Tibial nerve (tissue), 4 donors: ENCODE measurements around the gene METTL5. TPM values are rescaled to one million over a fixed set of nuclear protein-coding genes. Genes with fewer than 3 reads are reported as not detected.
"Not testable (repeated sequence)": the region's sequence is repeated elsewhere in the genome, so short reads cannot be mapped to it uniquely, and the experiment has no call there.

Source experiments
- DNase-seq, 2 donors: peaks; one replicate each; pipeline ENCODE4 v3.0.0-alpha.2; 2019; ENCODE audit warnings: low spot score in 2 of 2
- H3K27ac ChIP-seq, 4 donors: fragments of 200-600 bp; sonication (generic) in 3 of 4; one replicate each; pipeline ENCODE4 v1.5.1; 2017 to 2019; ENCODE audit warnings: mild to moderate bottlenecking in 1 of 4
- H3K27me3 ChIP-seq, 2 donors: fragments of 200-600 bp; sonication (generic) in 1 of 2; one replicate each; pipeline versions ENCODE4 v1.5.1 to v1.6.0; 2017 to 2019
- H3K36me3 ChIP-seq, 3 donors: fragments of 200-600 bp; sonication (generic); one replicate each; pipeline ENCODE4 v1.5.1; 2018 to 2019
- H3K4me1 ChIP-seq, 4 donors: fragments of 200-600 bp; sonication (generic) in 3 of 4; one replicate each; pipeline ENCODE4 v1.5.1; 2017 to 2019
- H3K4me3 ChIP-seq, 4 donors: fragments of 200-600 bp; sonication (generic) in 3 of 4; one replicate each; pipeline ENCODE4 v1.5.1; 2017 to 2019; ENCODE audit warnings: mild to moderate bottlenecking in 1 of 4, moderate library complexity in 1 of 4
- H3K9me3 ChIP-seq, 4 donors: fragments of 200-600 bp; sonication (generic) in 3 of 4; one replicate each; pipeline ENCODE4 v1.5.1; 2017 to 2019
- EP300 ChIP-seq, 2 donors: sonication (generic); formaldehyde crosslinking; IDR thresholded peaks; one replicate each; pipeline ENCODE4 v1.6.1; 2017; ENCODE audit warnings: antibody characterized with exemption in 2 of 2, mild to moderate bottlenecking in 1 of 2
- POLR2A ChIP-seq, 2 donors: fragments of 450-650 bp; IDR thresholded peaks; one replicate each; pipeline ENCODE4 v1.6.1; 2017; ENCODE audit warnings: antibody characterized with exemption in 2 of 2, mild to moderate bottlenecking in 2 of 2, moderate library complexity in 2 of 2
- WGBS, 2 donors: methylation state at CpG; one replicate each; pipeline ENCODE4 v1.1.5; 2018; 5-methylcytosine and 5-hydroxymethylcytosine counted together
- total RNA-seq, 4 donors: library from RNA; depleted of rRNA; stranded (reverse); fragments of >200 nt; gene quantifications; one replicate each; pipeline ENCODE4 v1.1.0, GENCODE V29; 2016
- TF ChIP-seq, protein P1 (sequence below), 5 experiments: fragments of 200-600 bp in 3 of 5; fragments of 450-650 bp in 2 of 5; sonication (generic) in 3 of 5; IDR thresholded peaks; one replicate each; pipeline ENCODE4 v1.5.1; 2016 to 2019; ENCODE audit warnings: antibody characterized with exemption in 5 of 5, mild to moderate bottlenecking in 3 of 5, moderate library complexity in 2 of 5

Gene METTL5
- total RNA-seq, 4 donors from 2014 or later = 41.0 to 83.5 (median 47.2) TPM

DNA sequence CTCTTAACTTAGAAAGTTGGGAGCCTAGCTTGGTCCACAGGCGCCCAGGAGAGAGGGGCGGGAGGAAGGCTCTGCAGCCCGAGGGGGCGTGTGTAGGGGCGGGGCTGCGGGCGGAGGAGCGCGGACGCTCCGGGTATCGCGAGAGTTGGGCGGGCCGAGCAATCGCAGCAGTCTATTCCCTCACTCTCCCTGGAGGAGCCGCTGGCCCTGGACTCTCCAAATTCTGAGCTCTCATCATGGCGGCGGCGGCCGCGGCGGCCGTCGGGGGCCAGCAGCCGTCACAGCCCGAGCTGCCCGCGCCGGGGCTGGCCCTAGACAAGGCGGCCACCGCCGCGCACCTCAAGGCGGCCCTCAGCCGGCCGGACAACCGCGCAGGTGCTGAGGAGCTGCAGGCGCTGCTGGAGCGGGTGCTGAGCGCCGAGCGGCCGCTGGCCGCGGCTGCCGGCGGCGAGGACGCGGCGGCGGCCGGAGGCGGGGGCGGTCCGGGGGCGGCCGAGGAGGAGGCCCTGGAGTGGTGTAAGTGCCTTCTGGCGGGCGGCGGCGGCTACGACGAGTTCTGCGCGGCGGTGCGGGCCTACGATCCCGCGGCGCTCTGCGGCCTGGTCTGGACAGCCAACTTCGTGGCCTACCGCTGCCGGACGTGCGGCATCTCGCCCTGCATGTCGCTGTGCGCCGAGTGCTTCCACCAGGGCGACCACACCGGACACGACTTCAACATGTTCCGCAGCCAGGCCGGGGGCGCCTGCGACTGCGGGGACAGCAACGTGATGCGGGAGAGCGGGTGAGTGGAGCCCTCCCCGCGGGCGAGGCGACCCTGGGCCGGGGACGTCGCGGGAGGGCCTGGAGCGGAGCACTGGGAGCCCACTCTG is 2.8 kb upstream of the METTL5 start, which contains the start of gene UBR3:
Gene UBR3, plus strand, starts transcription at position 183 of the 869 bp plus-strand sequence. Its CDS starts 54 bp downstream, at position 237.
- Histone ChIP-seq H3K4me3 (peak within 1 kb of the TSS; percentile 67 to 97 (median 88)), H3K9me3 (no peaks in the 10 kb centered on the region), H3K27me3 (no peaks in the 10 kb centered on the region), H3K4me1 (peaks cover 0 to 66% (median 41%) of the 10 kb centered on the region in 4 donors), H3K36me3 (no peaks in the 10 kb centered on the region), H3K27ac (peak within 1 kb of the TSS; percentile 75 to 95 (median 90))
- DNase-seq = peak; percentile 88 to 89
- TF ChIP-seq POLR2A (IDR thresholded peaks at IDR 0.05) = peak; percentile 69 to 90
- TF ChIP-seq, protein P1, sequence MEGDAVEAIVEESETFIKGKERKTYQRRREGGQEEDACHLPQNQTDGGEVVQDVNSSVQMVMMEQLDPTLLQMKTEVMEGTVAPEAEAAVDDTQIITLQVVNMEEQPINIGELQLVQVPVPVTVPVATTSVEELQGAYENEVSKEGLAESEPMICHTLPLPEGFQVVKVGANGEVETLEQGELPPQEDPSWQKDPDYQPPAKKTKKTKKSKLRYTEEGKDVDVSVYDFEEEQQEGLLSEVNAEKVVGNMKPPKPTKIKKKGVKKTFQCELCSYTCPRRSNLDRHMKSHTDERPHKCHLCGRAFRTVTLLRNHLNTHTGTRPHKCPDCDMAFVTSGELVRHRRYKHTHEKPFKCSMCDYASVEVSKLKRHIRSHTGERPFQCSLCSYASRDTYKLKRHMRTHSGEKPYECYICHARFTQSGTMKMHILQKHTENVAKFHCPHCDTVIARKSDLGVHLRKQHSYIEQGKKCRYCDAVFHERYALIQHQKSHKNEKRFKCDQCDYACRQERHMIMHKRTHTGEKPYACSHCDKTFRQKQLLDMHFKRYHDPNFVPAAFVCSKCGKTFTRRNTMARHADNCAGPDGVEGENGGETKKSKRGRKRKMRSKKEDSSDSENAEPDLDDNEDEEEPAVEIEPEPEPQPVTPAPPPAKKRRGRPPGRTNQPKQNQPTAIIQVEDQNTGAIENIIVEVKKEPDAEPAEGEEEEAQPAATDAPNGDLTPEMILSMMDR (IDR thresholded peaks at IDR 0.05) = peak in 3 of 5 experiments; percentile 21 to 48 (median 26)
- TF ChIP-seq EP300 (IDR thresholded peaks at IDR 0.05) = peak in 1 of 2 donors; percentile 90
- 0% methylated on average over 29 to 71 of the region's 104 CpGs for WGBS, 2 donors

DNA sequence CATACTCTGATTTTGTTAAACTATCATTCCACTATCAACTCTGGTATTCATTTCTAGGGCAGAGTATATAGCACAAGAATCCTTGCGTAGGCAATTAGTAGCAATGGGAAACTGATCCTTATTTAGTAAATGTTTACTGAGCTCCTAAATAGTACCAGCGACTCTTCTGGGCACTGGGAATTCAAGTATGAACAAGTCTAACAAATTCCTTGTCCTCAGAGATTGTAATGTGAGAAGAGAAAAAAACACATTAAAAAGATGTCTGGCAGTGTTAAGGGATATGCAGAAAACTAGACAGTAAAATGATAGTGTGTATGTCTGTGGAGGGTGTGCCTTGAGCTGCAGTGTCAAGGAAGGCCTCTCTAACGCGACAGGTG is 721 bp downstream of the METTL5 start:
- peak overlapping the region; percentile 58 to 92 (median 76) for H3K4me3 ChIP-seq
- peak overlapping the region; percentile 27 to 88 (median 82) for H3K27ac ChIP-seq
- no peak for DNase-seq
- no peaks in the 10 kb centered on the region for H3K27me3 ChIP-seq
- H3K4me1 ChIP-seq = peaks cover 0 to 48% (median 22%) of the 10 kb centered on the region in 4 donors
- 15 to 20% methylated on average over 4 of the region's 4 CpGs for WGBS, 2 donors
- no peak for TF ChIP-seq POLR2A (IDR thresholded peaks at IDR 0.05)
- TF ChIP-seq EP300 (IDR thresholded peaks at IDR 0.05) = no peak
- TF ChIP-seq, protein P1 (IDR thresholded peaks at IDR 0.05) = no peak
- no peaks in the 10 kb centered on the region for H3K9me3 ChIP-seq
- peaks cover 0 to 20% (median 0%) of the 10 kb centered on the region in 3 donors for H3K36me3 ChIP-seq

DNA sequence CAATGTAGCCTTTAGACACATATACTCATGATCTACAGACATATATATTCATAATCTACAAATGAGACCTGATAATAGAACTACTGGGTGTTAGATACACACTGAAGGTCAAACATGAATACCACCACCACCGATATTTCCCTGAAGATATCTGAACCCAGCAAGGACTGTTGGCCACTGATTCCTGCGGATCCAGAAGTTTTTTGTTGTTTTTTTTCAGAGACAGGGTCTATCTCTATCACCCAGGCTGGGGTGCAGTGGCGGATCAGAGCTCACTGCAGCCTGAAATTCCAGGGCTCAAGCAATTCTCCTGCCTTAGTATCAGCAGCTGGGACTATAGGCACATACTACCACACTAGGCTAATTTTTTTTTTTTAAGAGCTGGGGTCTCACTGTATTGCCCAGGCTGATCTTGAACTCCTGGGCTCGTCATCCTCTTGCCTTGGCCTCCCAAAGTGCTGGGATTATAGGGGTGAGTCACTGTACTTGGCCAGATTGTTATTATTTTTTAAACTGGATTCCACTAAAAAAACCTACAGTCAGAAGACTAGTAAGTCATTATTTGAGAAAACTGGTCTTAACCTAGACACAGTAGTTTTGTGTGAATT is 1.8 kb downstream of the METTL5 start:
- peaks cover 0 to 42% (median 17%) of the 10 kb centered on the region in 4 donors for H3K4me1 ChIP-seq
- no peaks in the 10 kb centered on the region for H3K9me3 ChIP-seq
- H3K27ac ChIP-seq = no peak overlapping the region
- H3K27me3 ChIP-seq = no peaks in the 10 kb centered on the region
- TF ChIP-seq EP300 (IDR thresholded peaks at IDR 0.05) = no peak
- TF ChIP-seq, protein P1 (IDR thresholded peaks at IDR 0.05) = no peak
- TF ChIP-seq POLR2A (IDR thresholded peaks at IDR 0.05) = no peak
- H3K36me3 ChIP-seq = peaks cover 0 to 31% (median 0%) of the 10 kb centered on the region in 3 donors
- WGBS, 2 donors = 90% methylated on average over 4 of the region's 4 CpGs
- no peak overlapping the region for H3K4me3 ChIP-seq
- no peak for DNase-seq

DNA sequence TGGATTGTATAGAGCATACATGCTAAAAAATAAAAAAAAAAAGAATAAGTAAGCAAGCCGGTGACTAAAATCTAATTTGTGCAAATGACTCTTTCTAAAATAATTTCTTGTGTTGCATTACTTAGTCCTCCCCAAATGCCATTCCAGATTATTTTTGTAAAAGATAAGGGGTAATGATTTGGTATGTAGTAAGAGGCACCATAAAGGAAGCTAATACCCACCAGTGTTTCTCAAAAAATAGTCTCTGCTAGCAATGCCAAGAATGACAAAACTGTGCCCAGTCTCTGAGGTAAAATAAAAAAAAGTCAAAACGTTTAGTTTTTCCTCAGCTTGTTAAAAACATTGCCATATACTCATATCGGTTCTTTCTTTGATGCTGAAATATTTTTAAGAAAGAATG is 2.7 kb downstream of the METTL5 start:
- peaks cover 0 to 6% (median 0%) of the 10 kb centered on the region in 4 donors for H3K9me3 ChIP-seq
- no peaks in the 10 kb centered on the region for H3K27me3 ChIP-seq
- no peak for TF ChIP-seq POLR2A (IDR thresholded peaks at IDR 0.05)
- TF ChIP-seq, protein P1 (IDR thresholded peaks at IDR 0.05) = no peak
- TF ChIP-seq EP300 (IDR thresholded peaks at IDR 0.05) = no peak
- WGBS, 2 donors = 56 to 60% methylated on average over 3 of the region's 3 CpGs
- H3K36me3 ChIP-seq = peaks cover 0 to 39% (median 0%) of the 10 kb centered on the region in 3 donors
- DNase-seq = no peak
- H3K4me1 ChIP-seq = peaks cover 0 to 41% (median 17%) of the 10 kb centered on the region in 4 donors
- H3K4me3 ChIP-seq = no peak overlapping the region
- no peak overlapping the region for H3K27ac ChIP-seq

DNA sequence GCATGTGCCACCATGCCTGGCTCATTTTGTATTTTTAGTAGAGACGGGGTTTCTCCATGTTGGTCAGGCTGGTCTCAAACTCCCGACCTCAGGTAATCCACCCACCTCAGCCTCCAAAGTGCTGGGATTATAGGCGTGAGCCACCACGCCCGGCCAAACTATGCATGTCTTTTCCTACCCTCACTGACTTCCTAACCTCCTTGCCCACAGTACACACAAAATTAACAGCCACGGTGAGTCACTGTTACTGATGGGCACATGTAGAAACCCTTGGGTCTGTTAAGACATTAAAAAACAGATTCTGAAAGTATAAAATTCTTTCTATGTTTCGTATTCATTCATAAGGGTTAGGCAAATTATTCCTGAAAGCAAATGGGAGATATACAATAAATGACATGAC is 4.6 kb downstream of the METTL5 start:
- not testable (repeated sequence) for H3K4me3 ChIP-seq, H3K9me3 ChIP-seq, DNase-seq, H3K27me3 ChIP-seq, H3K27ac ChIP-seq
- Histone ChIP-seq H3K4me1 (peaks cover 0 to 31% (median 15%) of the 10 kb centered on the region in 4 donors), H3K36me3 (peaks cover 0 to 57% (median 0%) of the 10 kb centered on the region in 3 donors)
- WGBS, 2 donors = 80 to 89% methylated on average over 7 of the region's 7 CpGs
